ENCODE measurements around the gene PIGS.

PIGS gene

GRCh38 chr17:28506763-28507487, 64.4 kb downstream of the PIGS start:
- TF ChIP-seq, protein P1, sequence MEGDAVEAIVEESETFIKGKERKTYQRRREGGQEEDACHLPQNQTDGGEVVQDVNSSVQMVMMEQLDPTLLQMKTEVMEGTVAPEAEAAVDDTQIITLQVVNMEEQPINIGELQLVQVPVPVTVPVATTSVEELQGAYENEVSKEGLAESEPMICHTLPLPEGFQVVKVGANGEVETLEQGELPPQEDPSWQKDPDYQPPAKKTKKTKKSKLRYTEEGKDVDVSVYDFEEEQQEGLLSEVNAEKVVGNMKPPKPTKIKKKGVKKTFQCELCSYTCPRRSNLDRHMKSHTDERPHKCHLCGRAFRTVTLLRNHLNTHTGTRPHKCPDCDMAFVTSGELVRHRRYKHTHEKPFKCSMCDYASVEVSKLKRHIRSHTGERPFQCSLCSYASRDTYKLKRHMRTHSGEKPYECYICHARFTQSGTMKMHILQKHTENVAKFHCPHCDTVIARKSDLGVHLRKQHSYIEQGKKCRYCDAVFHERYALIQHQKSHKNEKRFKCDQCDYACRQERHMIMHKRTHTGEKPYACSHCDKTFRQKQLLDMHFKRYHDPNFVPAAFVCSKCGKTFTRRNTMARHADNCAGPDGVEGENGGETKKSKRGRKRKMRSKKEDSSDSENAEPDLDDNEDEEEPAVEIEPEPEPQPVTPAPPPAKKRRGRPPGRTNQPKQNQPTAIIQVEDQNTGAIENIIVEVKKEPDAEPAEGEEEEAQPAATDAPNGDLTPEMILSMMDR (IDR thresholded peaks at IDR 0.05; ENCODE audit: low read depth, low read length) = no peak
- in situ Hi-C loops (cut with HindIII; ENCODE audit: low sequenced_read_pairs) = no loop called here
- DNase-seq (ENCODE audit: low read depth, low spot score) = no peak
- H3K4me3 ChIP-seq (ENCODE audit: low read depth, low read length) = no peak overlapping the region

GRCh38 chr17:28505986-28506665, 65.2 kb downstream of the PIGS start, which contains the start of gene FOXN1:
FOXN1 (plus strand) TSS chr17:28506348; CDS start chr17:28523970, 17,622 bp downstream.
- in situ Hi-C loops (cut with HindIII; ENCODE audit: low sequenced_read_pairs) = no loop called here

DNA sequence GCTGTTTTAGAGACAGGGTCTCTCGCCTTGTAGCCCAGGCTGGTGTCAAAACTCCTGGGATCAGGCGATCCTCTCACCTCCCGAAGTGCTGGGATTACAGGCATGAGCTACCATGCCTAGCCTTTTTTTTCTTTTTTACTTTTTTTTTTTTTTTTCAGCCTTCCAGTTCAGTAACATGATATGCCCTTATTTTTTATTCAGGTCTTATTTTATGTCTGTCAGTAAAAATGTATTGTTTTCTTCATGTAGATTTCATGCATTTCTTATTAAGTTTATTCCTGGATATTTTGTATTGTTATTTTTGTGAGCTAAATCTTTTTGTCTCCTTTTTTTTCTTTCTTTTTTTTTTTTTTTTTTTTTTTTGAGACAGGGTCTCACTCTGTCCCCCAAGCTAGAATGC, 67.9 kb downstream of the PIGS start:
- no peak for DNase-seq (ENCODE audit: low read depth, low spot score)
- TF ChIP-seq, protein P1 (IDR thresholded peaks at IDR 0.05; ENCODE audit: low read depth, low read length) = no peak
- H3K4me3 ChIP-seq (ENCODE audit: low read depth, low read length) = no peak overlapping the region
- in situ Hi-C loops (cut with HindIII; ENCODE audit: low sequenced_read_pairs) = no loop called here

More at GRCh38 chr17:28505986-28506665, 65.2 kb downstream of the PIGS start, which contains the start of gene FOXN1:
- TF ChIP-seq, protein P1 (IDR thresholded peaks at IDR 0.05; ENCODE audit: low read depth, low read length) = no peak
- H3K4me3 ChIP-seq (ENCODE audit: low read depth, low read length) = no peak within 1 kb of the TSS
- no peak for DNase-seq (ENCODE audit: low read depth, low spot score)

Data from astrocyte of the spinal cord (primary cell).